Loucy (cell line): ENCODE measurements around the gene SCIMP.

Source experiments
- CTCF ChIP-seq: fragments of 200-600 bp; sonication (generic); conservative IDR thresholded peaks from 2 replicates; pipeline ENCODE4 v1.5.1; 2014; ENCODE audit warnings: mild to moderate bottlenecking, antibody characterized with exemption, low read length
- EZH2phosphoT487 ChIP-seq: fragments of 200-600 bp; IDR thresholded peaks from 2 replicates; pipeline ENCODE4 v1.6.1; 2018; ENCODE audit warnings: antibody characterized with exemption, mild to moderate bottlenecking, moderate library complexity, borderline replicate concordance

- TF ChIP-seq CTCF (no peak), EZH2phosphoT487 (no peak)
Observed at GRCh38 chr17:5272322-5272721, 37.7 kb upstream of the SCIMP start.
